Measurements from ENCODE around the gene SH3YL1. TPM values are rescaled to one million over a fixed set of nuclear protein-coding genes. Genes with fewer than 3 reads are reported as not detected.

The SH3YL1 gene
- total RNA-seq, 4 donors from 2014 or later = 14.9 to 31.4 (median 26.7) TPM

- WGBS, 2 donors (ENCODE audit: low coverage in 1 of 2) = 86 to 89% methylated on average over 3 to 6 of the region's 12 CpGs
- no peak for TF ChIP-seq POLR2AphosphoS5 (IDR thresholded peaks at IDR 0.05)
- TF ChIP-seq EP300 (IDR thresholded peaks at IDR 0.05) = no peak
- TF ChIP-seq POLR2A (IDR thresholded peaks at IDR 0.05) = no peak
- TF ChIP-seq CTCF (IDR thresholded peaks at IDR 0.05) = no peak
- peaks cover 0 to 39% of the 10 kb centered on the region in 2 donors for H3K36me3 ChIP-seq
These were observed 8.1 kb upstream of the SH3YL1 start for GRCh38 chr2:271917-272316.

GRCh38 chr2:270861-271260 lies 7.0 kb upstream of the SH3YL1 start:
- no peak for TF ChIP-seq POLR2AphosphoS5 (IDR thresholded peaks at IDR 0.05)
- TF ChIP-seq CTCF (IDR thresholded peaks at IDR 0.05) = no peak
- TF ChIP-seq POLR2A (IDR thresholded peaks at IDR 0.05) = no peak
- no peak for TF ChIP-seq EP300 (IDR thresholded peaks at IDR 0.05)
- Histone ChIP-seq H3K4me1 (peaks cover 0 to 41% (median 0%) of the 10 kb centered on the region in 3 donors), H3K36me3 (peaks cover 0 to 28% of the 10 kb centered on the region in 2 donors), H3K27me3 (no peaks in the 10 kb centered on the region), H3K9me3 (no peaks in the 10 kb centered on the region), H3K27ac (no peak overlapping the region), H3K4me3 (no peak overlapping the region)
- 95 to 100% methylated on average over 4 of the region's 4 CpGs for WGBS, 2 donors (ENCODE audit: low coverage in 1 of 2)
- ATAC-seq = no peak

More at GRCh38 chr2:271917-272316, 8.1 kb upstream of the SH3YL1 start:
- ATAC-seq = no peak
- no peak overlapping the region for H3K27ac ChIP-seq
- no peak overlapping the region for H3K4me3 ChIP-seq
- peaks cover 0 to 31% (median 0%) of the 10 kb centered on the region in 3 donors for H3K4me1 ChIP-seq
- H3K27me3 ChIP-seq = no peaks in the 10 kb centered on the region
- H3K9me3 ChIP-seq = no peaks in the 10 kb centered on the region

- WGBS, 2 donors (ENCODE audit: low coverage in 1 of 2) = 41 to 61% methylated on average over 4 of the region's 4 CpGs
- ATAC-seq = no peak
These were observed 5.7 kb upstream of the SH3YL1 start for GRCh38 chr2:269356-270030.

GRCh38 chr2:268323-268722 lies 4.5 kb upstream of the SH3YL1 start:
- Histone ChIP-seq H3K27ac (no peak overlapping the region), H3K36me3 (peaks cover 0 to 16% of the 10 kb centered on the region in 2 donors), H3K4me1 (peaks cover 0 to 57% (median 0%) of the 10 kb centered on the region in 3 donors), H3K27me3 (no peaks in the 10 kb centered on the region), H3K9me3 (no peaks in the 10 kb centered on the region), H3K4me3 (no peak overlapping the region)
- no peak for ATAC-seq
- no peak for TF ChIP-seq CTCF (IDR thresholded peaks at IDR 0.05)
- no peak for TF ChIP-seq POLR2AphosphoS5 (IDR thresholded peaks at IDR 0.05)
- no peak for TF ChIP-seq POLR2A (IDR thresholded peaks at IDR 0.05)

More at GRCh38 chr2:269356-270030, 5.7 kb upstream of the SH3YL1 start:
- Histone ChIP-seq H3K9me3 (no peaks in the 10 kb centered on the region), H3K4me1 (peaks cover 0 to 47% (median 0%) of the 10 kb centered on the region in 3 donors), H3K36me3 (peaks cover 0 to 19% of the 10 kb centered on the region in 2 donors), H3K4me3 (no peak overlapping the region), H3K27me3 (no peaks in the 10 kb centered on the region), H3K27ac (no peak overlapping the region)
- TF ChIP-seq EP300 (IDR thresholded peaks at IDR 0.05) (no peak), CTCF (IDR thresholded peaks at IDR 0.05) (no peak), POLR2A (IDR thresholded peaks at IDR 0.05) (no peak), POLR2AphosphoS5 (IDR thresholded peaks at IDR 0.05) (no peak)

Data from gastroesophageal sphincter (tissue), 4 donors.